Subcutaneous adipose tissue (tissue), 4 donors: ENCODE results near the gene BID. TPM values are rescaled to one million over a fixed set of nuclear protein-coding genes. Genes with fewer than 3 reads are reported as not detected.

Experiments
- CTCF ChIP-seq: fragments of 450-650 bp; IDR thresholded peaks from one replicate; pipeline ENCODE4 v1.5.1; 2016; ENCODE audit warnings: low read depth, mild to moderate bottlenecking, control low read depth, antibody characterized with exemption, moderate library complexity
- small RNA-seq: library from RNA; depleted of rRNA; stranded (forward); fragments of <200 nt; gene quantifications from one replicate; pipeline ENCODE3, GENCODE V24; 2016
- total RNA-seq, 4 donors: library from RNA; depleted of rRNA; stranded (reverse); fragments of >200 nt; gene quantifications; one replicate each; pipeline ENCODE4 v1.1.0, GENCODE V29; 2016

The BID gene
- total RNA-seq, 4 donors from 2014 or later, result 24.2 to 53.0 (median 37.0) TPM

GRCh38 chr22:17694193-17694592 lies 80.1 kb downstream of the BID start:
- TF ChIP-seq CTCF, result no peak

DNA sequence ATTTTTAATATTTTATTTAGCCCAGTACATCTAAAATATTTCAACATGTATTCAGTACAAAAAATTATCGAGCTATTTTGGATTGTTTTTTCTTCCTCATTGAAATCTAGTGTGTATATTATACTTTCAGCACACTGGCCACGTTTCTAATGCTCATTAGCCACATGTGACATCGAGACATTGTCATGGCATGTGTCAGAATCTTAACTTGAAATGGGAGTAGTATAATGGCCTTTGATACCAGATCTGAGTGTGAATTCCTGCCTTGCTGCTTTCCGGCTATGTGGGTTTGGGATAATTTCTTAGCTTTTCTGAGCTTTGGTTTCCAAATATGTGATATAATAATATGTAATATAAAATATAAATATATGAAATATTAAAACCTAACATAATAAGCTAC lies 81.4 kb downstream of the BID start:
- no peak for TF ChIP-seq CTCF

- TF ChIP-seq CTCF, result no peak
Measured at GRCh38 chr22:17684245-17684644, 90.0 kb downstream of the BID start.

Small RNA genes within 50 kb of the gene (small RNA-seq; reads per million reads assigned to genes)
- not detected for gene MIR3198-1

Other genes with a start within 250 kb of the BID start
- 10 to 100 TPM; 12.8 to 43.9 (median 17.0) TPM for gene SLC25A18, start 211.0 kb downstream of the BID start, total RNA-seq
- gene ATP6V1E1, start 145.7 kb downstream of the BID start, total RNA-seq, result 100 to 1,000 TPM; 159 to 181 (median 165) TPM
- gene BCL2L13, start 135.7 kb downstream of the BID start, total RNA-seq, result 100 to 1,000 TPM in 3 of 4 donors, 10 to 100 TPM in 1; 65.9 to 205 (median 143) TPM